GM21737 (cell line): ENCODE data around the gene ECI1.
"Not testable (repeated sequence)": the region's sequence is repeated elsewhere in the genome, so short reads cannot be mapped to it uniquely, and the experiment has no call there.

Experiments used
- ATAC-seq: cut with Tn5 transposase; IDR thresholded peaks from one replicate; pipeline ENCODE4 v1.9.1; 2021; ENCODE audit warnings: mild to moderate bottlenecking, moderate library complexity; ENCODE audit not compliant: unreplicated experiment

Gene ECI1

GRCh38 chr16:2212362-2213324 lies 38.7 kb downstream of the ECI1 start:
- ATAC-seq = no peak

GRCh38 chr16:2211923-2212347 lies 39.5 kb downstream of the ECI1 start:
- no peak for ATAC-seq

- no peak for ATAC-seq
These were observed 40.7 kb downstream of the ECI1 start, which contains the start of gene BRICD5 for GRCh38 chr16:2210386-2211365. Gene BRICD5 (minus strand): TSS chr16:2210863. CDS start chr16:2210833, 30 bp downstream.

GRCh38 chr16:2210009-2210332 lies 41.4 kb downstream of the ECI1 start:
- no peak for ATAC-seq

GRCh38 chr16:2209258-2210008 lies 42.0 kb downstream of the ECI1 start:
- no peak for ATAC-seq

- ATAC-seq = no peak
These were observed 42.6 kb downstream of the ECI1 start for GRCh38 chr16:2208772-2209171.

- no peak for ATAC-seq
These were observed 43.1 kb downstream of the ECI1 start for GRCh38 chr16:2208308-2208707.

- ATAC-seq = no peak
These were observed 43.5 kb downstream of the ECI1 start for GRCh38 chr16:2207872-2208271.

- ATAC-seq = no peak
These were observed 44.5 kb downstream of the ECI1 start for GRCh38 chr16:2206780-2207433.

- no peak for ATAC-seq
These were observed 45.0 kb downstream of the ECI1 start for GRCh38 chr16:2206420-2206779.

GRCh38 chr16:2205967-2206313 lies 45.4 kb downstream of the ECI1 start:
- peak; percentile 11 for ATAC-seq

- ATAC-seq = peak; percentile 54
These were observed 46.1 kb downstream of the ECI1 start, which contains the start of gene MLST8 for GRCh38 chr16:2205104-2205966. Gene MLST8 (plus strand): TSS chr16:2205454. CDS start chr16:2206086, 632 bp downstream.

GRCh38 chr16:2204416-2205103 lies 46.8 kb downstream of the ECI1 start:
- no peak for ATAC-seq

- ATAC-seq = not testable (repeated sequence)
These were observed 48.2 kb downstream of the ECI1 start for GRCh38 chr16:2203119-2203688.

- ATAC-seq = no peak
These were observed 51.1 kb downstream of the ECI1 start for GRCh38 chr16:2200313-2200712.

- ATAC-seq = no peak
These were observed 51.7 kb downstream of the ECI1 start for GRCh38 chr16:2199621-2200139.

GRCh38 chr16:2199095-2199494 lies 52.3 kb downstream of the ECI1 start:
- no peak for ATAC-seq

GRCh38 chr16:2198283-2198682 lies 53.1 kb downstream of the ECI1 start:
- ATAC-seq = no peak
